ENCODE results near the gene SFMBT2.

The SFMBT2 gene

GRCh38 chr10:7409732-7410168 is 1.1 kb downstream of the SFMBT2 start:
- no peak for TF ChIP-seq CTCF (IDR thresholded peaks at IDR 0.05; ENCODE audit: unreplicated experiment in 3 of 3)
- H3K27ac Mint-ChIP-seq = peak overlapping the region; percentile 64 to 92 (median 71)

GRCh38 chr10:7409045-7409731 is 1.6 kb downstream of the SFMBT2 start:
- TF ChIP-seq CTCF (IDR thresholded peaks at IDR 0.05; ENCODE audit: unreplicated experiment in 3 of 3) = no peak
- Mint-ChIP-seq H3K27me3 (ENCODE audit: low read depth) (peaks cover 75% of the 10 kb centered on the region), H3K27ac (peak overlapping the region; percentile 64 to 92 (median 71)), H3K9me3 (no peaks in the 10 kb centered on the region), H3K4me1 (peaks cover 39% of the 10 kb centered on the region), H3K36me3 (ENCODE audit: low read depth) (no peaks in the 10 kb centered on the region), H3K4me3 (peak overlapping the region; percentile 92 to 96 (median 95))

More at GRCh38 chr10:7409732-7410168, 1.1 kb downstream of the SFMBT2 start:
- Mint-ChIP-seq H3K4me1 (peaks cover 39% of the 10 kb centered on the region), H3K36me3 (ENCODE audit: low read depth) (no peaks in the 10 kb centered on the region), H3K27me3 (ENCODE audit: low read depth) (peaks cover 79% of the 10 kb centered on the region), H3K9me3 (no peaks in the 10 kb centered on the region), H3K4me3 (peak overlapping the region; percentile 92 to 96 (median 95))

- Mint-ChIP-seq H3K27me3 (ENCODE audit: low read depth) (peaks cover 68% of the 10 kb centered on the region), H3K9me3 (no peaks in the 10 kb centered on the region), H3K36me3 (ENCODE audit: low read depth) (no peaks in the 10 kb centered on the region), H3K27ac (peak overlapping the region; percentile 64 to 92 (median 91)), H3K4me1 (peaks cover 35% of the 10 kb centered on the region), H3K4me3 (peak overlapping the region; percentile 92 to 96 (median 95))
- peak; percentile 55 to 73 (median 61) for TF ChIP-seq CTCF (IDR thresholded peaks at IDR 0.05; ENCODE audit: unreplicated experiment in 3 of 3)
These were observed 2.4 kb downstream of the SFMBT2 start for GRCh38 chr10:7408291-7409044.

GRCh38 chr10:7407368-7408290 is 3.2 kb downstream of the SFMBT2 start:
- Mint-ChIP-seq H3K4me1 (peaks cover 32% of the 10 kb centered on the region), H3K9me3 (no peaks in the 10 kb centered on the region), H3K4me3 (peak overlapping the region; percentile 91 to 95 (median 92)), H3K27ac (peak overlapping the region; percentile 91 to 92 (median 91)), H3K36me3 (ENCODE audit: low read depth) (no peaks in the 10 kb centered on the region), H3K27me3 (ENCODE audit: low read depth) (peaks cover 65% of the 10 kb centered on the region)
- no peak for TF ChIP-seq CTCF (IDR thresholded peaks at IDR 0.05; ENCODE audit: unreplicated experiment in 3 of 3)

GRCh38 chr10:7406712-7407333 is 4.0 kb downstream of the SFMBT2 start:
- Mint-ChIP-seq H3K27ac (peak overlapping the region; percentile 91 to 92 (median 91)), H3K36me3 (ENCODE audit: low read depth) (no peaks in the 10 kb centered on the region), H3K4me1 (peaks cover 40% of the 10 kb centered on the region), H3K9me3 (no peaks in the 10 kb centered on the region), H3K27me3 (ENCODE audit: low read depth) (peaks cover 59% of the 10 kb centered on the region), H3K4me3 (peak overlapping the region; percentile 91 to 95 (median 92))
- TF ChIP-seq CTCF (IDR thresholded peaks at IDR 0.05; ENCODE audit: unreplicated experiment in 3 of 3) = no peak
